HL-60 (cell line): ENCODE results near the gene ADAMTS10.
"Not testable (repeated sequence)": the region's sequence is repeated elsewhere in the genome, so short reads cannot be mapped to it uniquely, and the experiment has no call there.

Source experiments
- DNase-seq, 2 experiments: peaks; one replicate each; pipeline ENCODE4 v3.0.0-alpha.2; 2010 to 2020; ENCODE audit warnings: low read depth in 1 of 2, low spot score in 1 of 2
- H3K27ac ChIP-seq: fragments of 250-450 bp; sonication (Bioruptor Pico); replicated peaks from 2 replicates; pipeline ENCODE4 v1.5.1; 2020; ENCODE audit warnings: mild to moderate bottlenecking, moderate library complexity
- H3K27me3 ChIP-seq: fragments of 250-450 bp; sonication (Bioruptor Pico); 2 replicates; pipeline ENCODE4 v1.5.1; 2021; ENCODE audit warnings: mild to moderate bottlenecking, moderate library complexity; ENCODE audit not compliant: insufficient read depth, poor library complexity, severe bottlenecking
- H3K4me3 ChIP-seq: replicated peaks from 2 replicates; pipeline ENCODE4 v1.5.1; 2011; ENCODE audit warnings: mild to moderate bottlenecking, control low read depth, low read length; ENCODE audit not compliant: insufficient read depth
- GABPA ChIP-seq: IDR thresholded peaks from 2 replicates; pipeline ENCODE4 v1.6.1; 2012; ENCODE audit warnings: low read depth
- POLR2AphosphoS5 ChIP-seq: IDR thresholded peaks from 2 replicates; pipeline ENCODE4 v1.6.1; 2012; ENCODE audit warnings: low read depth
- SPI1 ChIP-seq: IDR thresholded peaks from 2 replicates; pipeline ENCODE4 v1.6.1; 2012; ENCODE audit warnings: low read depth, mild to moderate bottlenecking, borderline replicate concordance
- TF ChIP-seq, protein P1 (sequence below): IDR thresholded peaks from 2 replicates; pipeline ENCODE4 v1.6.1; 2012; ENCODE audit warnings: low read depth; ENCODE audit not compliant: insufficient replicate concordance
- TF ChIP-seq, protein P2 (sequence below): IDR thresholded peaks from one replicate; pipeline ENCODE4 v1.5.1; 2011; ENCODE audit warnings: low read length, control low read depth, inconsistent platforms; ENCODE audit not compliant: insufficient read depth

The ADAMTS10 gene

DNA sequence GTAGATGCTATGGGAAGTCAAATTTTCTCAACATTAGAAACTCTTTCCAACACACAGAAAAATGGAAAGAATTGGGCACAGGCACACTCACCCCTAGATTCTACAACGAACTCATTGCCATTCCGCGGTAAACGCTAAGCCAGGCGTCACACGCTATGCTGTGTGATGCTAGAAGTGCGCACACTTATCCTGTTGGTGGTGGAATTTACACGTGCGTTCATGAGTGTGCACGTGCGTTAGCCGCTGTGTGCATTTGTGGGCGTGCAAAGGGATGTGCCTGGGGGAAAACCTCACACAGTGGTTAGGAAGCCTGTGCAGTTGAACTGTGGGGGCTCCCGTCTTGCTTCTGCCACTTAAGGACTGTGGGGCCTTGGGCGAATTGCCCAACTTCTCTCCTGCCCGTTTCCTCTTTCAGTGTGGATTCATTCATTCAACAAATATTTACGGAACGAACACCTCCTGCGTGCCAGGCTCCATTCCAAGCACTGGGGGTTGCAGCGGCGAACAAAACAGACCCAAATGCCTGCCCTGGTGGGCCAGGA is 27.6 kb upstream of the ADAMTS10 start:
- peak; percentile 93 to 98 for DNase-seq
- peak overlapping the region; percentile 23 for H3K4me3 ChIP-seq
- no peaks in the 10 kb centered on the region for H3K27me3 ChIP-seq
- TF ChIP-seq GABPA: no peak
- TF ChIP-seq, protein P1, sequence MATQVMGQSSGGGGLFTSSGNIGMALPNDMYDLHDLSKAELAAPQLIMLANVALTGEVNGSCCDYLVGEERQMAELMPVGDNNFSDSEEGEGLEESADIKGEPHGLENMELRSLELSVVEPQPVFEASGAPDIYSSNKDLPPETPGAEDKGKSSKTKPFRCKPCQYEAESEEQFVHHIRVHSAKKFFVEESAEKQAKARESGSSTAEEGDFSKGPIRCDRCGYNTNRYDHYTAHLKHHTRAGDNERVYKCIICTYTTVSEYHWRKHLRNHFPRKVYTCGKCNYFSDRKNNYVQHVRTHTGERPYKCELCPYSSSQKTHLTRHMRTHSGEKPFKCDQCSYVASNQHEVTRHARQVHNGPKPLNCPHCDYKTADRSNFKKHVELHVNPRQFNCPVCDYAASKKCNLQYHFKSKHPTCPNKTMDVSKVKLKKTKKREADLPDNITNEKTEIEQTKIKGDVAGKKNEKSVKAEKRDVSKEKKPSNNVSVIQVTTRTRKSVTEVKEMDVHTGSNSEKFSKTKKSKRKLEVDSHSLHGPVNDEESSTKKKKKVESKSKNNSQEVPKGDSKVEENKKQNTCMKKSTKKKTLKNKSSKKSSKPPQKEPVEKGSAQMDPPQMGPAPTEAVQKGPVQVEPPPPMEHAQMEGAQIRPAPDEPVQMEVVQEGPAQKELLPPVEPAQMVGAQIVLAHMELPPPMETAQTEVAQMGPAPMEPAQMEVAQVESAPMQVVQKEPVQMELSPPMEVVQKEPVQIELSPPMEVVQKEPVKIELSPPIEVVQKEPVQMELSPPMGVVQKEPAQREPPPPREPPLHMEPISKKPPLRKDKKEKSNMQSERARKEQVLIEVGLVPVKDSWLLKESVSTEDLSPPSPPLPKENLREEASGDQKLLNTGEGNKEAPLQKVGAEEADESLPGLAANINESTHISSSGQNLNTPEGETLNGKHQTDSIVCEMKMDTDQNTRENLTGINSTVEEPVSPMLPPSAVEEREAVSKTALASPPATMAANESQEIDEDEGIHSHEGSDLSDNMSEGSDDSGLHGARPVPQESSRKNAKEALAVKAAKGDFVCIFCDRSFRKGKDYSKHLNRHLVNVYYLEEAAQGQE: peak; percentile 38
- TF ChIP-seq, protein P2, sequence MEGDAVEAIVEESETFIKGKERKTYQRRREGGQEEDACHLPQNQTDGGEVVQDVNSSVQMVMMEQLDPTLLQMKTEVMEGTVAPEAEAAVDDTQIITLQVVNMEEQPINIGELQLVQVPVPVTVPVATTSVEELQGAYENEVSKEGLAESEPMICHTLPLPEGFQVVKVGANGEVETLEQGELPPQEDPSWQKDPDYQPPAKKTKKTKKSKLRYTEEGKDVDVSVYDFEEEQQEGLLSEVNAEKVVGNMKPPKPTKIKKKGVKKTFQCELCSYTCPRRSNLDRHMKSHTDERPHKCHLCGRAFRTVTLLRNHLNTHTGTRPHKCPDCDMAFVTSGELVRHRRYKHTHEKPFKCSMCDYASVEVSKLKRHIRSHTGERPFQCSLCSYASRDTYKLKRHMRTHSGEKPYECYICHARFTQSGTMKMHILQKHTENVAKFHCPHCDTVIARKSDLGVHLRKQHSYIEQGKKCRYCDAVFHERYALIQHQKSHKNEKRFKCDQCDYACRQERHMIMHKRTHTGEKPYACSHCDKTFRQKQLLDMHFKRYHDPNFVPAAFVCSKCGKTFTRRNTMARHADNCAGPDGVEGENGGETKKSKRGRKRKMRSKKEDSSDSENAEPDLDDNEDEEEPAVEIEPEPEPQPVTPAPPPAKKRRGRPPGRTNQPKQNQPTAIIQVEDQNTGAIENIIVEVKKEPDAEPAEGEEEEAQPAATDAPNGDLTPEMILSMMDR: no peak
- peak; percentile 76 for TF ChIP-seq POLR2AphosphoS5
- peak; percentile 93 for TF ChIP-seq SPI1
- peak overlapping the region; percentile 89 for H3K27ac ChIP-seq

GRCh38 chr19:8637070-8637469 is 26.6 kb upstream of the ADAMTS10 start:
- H3K27me3 ChIP-seq: not testable (repeated sequence)
- H3K27ac ChIP-seq: peak overlapping the region; percentile 89

GRCh38 chr19:8635422-8635821 is 24.9 kb upstream of the ADAMTS10 start:
- TF ChIP-seq, protein P1: no peak
- TF ChIP-seq, protein P2: no peak
- TF ChIP-seq GABPA (no peak), SPI1 (no peak), POLR2AphosphoS5 (no peak)
- Histone ChIP-seq H3K4me3 (no peak overlapping the region), H3K27ac (no peak overlapping the region), H3K27me3 (no peaks in the 10 kb centered on the region)
- no peak for DNase-seq

More at GRCh38 chr19:8637070-8637469, 26.6 kb upstream of the ADAMTS10 start:
- H3K4me3 ChIP-seq, DNase-seq: not testable (repeated sequence)

GRCh38 chr19:8631425-8631819 is 20.9 kb upstream of the ADAMTS10 start:
- no peak for DNase-seq
- no peak overlapping the region for H3K4me3 ChIP-seq
- H3K27ac ChIP-seq: no peak overlapping the region
- TF ChIP-seq, protein P1: no peak
- TF ChIP-seq SPI1 (no peak), POLR2AphosphoS5 (no peak), GABPA (no peak)
- TF ChIP-seq, protein P2: no peak
- H3K27me3 ChIP-seq: no peaks in the 10 kb centered on the region
